Activated T-helper 1 cell treated with anti-CD3 and anti-CD28 coated beads, Interleukin-2, amount 50 U/mL, for 16 hours (primary cell): ENCODE measurements around the gene UNC79.

Source experiments
- DNase-seq, 2 donors: peaks; one replicate each; pipeline ENCODE4 v3.0.0-alpha.2; 2020; ENCODE audit warnings: low read depth in 1 of 2, low spot score in 1 of 2

Gene UNC79

DNA sequence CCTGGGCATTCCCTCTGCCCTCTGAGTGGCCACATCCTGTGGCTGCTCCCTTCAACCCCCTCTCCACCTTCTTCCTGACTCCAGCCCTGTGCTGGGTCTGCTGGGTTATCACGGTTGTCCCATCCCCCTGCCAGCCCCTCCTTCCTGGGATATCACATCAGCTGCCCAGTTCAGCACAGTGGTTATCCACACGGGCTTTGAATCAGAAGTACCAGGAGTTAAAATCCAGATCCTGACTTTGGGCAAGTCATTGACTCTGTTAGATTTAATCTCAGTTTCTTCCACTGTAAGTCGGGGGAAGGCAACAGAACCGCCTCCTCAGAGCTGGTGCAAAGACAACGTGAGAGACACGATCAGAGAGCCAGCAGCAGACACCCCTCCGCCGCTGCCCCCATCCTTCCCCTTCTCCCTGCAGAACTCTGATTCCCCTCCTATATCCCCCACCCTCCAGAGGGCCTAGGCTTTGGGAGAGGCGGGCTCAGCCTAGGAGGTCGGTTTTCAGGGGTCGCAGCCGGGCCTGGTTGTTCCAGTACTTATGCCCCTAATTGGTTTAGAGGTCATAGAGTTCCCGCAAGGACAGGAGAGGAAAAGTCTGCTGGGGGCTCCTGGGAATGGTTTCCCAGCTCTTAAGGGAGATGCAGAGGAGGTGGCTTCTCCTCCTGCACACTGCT lies 315.0 kb downstream of the UNC79 start:
- no peak for DNase-seq

DNA sequence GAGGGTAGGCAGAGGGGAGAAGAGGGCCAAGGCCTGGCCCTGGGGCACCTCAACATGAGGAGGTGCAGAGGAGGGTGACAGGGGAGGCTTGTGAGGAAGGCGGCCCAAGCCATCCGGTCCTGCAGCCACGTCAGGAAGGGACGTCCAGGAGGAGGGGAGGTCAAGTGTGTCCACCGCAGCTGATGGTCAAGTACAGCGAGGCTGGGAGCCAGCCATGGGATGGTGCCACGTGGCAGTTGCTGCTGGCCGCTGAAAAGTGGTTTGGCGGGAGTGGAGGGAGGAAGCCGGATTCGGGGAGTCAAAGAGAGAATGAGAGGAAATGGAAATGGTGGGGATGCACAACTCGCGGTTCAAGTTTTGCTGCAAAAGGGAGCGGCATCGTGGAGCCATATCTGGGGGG lies 316.4 kb downstream of the UNC79 start:
- DNase-seq = no peak

DNA sequence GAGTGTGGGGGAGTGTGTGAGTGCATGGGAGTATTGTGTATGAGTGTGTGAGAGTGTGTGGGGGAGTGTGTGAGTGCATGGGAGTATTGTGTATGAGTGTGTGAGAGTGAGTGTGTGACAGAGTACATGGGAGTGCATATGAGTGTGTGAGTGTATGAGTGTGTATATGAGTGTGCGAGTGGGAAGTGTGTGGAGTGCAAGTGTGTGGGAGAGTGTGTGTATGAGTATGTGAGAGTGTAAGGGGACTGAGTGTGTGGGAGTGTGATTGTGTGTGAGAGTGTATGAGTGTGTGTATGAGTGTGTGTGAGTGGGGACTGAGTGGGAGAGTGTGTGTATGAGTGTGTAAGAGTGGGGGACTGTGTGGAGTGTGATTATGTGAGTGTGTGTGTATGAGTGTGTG lies 316.8 kb downstream of the UNC79 start:
- DNase-seq = no peak

DNA sequence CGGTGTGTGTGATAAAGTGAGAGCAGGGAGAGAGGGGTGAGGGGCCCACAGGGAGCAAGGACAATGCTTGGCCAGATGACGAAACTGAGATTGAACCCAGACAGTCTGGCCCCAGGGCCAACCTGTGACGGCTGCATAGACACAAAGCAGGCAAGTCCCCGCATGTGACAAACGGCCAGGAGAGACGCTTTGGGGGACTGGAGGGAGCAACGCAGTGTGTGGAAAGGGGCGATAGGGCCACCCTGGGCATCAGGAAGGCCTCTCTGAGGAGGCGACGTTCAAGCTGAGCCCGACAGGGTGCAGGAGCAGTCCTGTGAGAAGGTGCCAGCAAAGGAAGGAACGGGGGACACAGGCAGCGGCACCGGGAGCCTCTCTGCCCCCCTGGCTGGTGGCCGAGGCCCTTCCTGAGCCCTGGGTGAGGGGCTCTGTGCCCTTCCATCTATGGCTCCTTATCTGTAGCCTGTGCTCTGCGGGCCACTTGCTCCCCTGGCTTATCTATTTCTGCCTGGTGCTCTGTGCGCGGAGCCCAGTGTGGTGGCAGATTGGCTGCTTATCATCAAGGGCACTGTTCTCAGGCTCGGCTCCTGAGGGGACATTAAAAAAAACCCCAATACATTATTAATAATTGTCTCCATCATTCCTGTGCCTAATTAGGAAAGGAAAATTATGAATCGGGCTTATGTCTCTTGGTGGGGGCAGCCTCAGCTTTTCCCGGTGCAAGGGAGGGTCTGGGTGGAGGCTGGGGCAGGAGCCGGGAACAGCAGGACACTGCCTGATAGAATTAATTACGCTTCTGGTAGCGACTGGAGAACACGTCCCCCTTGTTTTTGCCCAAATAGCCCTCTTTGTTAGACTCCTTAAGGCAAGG lies 317.7 kb downstream of the UNC79 start:
- DNase-seq = no peak

GRCh38 chr14:93749076-93749420 lies 318.3 kb downstream of the UNC79 start:
- no peak for DNase-seq

DNA sequence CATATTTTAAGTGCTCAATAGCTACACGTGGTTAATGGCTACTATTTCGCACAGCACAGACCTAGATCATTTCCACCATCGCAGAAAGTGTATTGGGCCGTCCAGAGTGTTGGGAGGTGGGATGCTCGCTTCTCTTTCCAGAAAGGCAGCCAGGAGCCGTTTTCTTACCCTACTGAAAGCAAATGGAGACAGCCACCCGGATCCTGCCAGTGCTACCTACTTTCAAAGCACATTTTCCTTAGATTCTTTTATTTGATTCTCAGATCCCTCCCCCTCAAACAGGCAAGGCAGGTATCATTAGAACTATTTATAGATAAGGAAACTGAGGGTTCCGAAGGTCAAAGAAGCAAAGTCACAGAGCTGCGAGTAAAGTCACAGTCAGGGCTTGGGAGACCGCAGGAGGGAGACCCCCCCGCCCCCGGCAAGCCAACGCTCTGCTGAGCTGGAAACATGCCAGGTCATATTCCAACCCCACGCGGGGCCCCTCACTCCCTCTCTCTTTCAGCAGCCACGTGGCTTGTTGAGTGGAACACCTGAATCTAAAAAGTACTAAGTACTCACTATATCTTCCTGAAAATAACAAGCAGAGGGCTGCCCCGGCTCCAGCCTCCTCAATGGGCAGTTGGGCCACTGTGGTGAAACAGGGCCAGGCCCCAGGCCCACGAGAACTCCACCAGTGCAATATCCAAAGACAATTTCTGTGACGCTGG lies 321.4 kb downstream of the UNC79 start:
- DNase-seq = no peak

DNA sequence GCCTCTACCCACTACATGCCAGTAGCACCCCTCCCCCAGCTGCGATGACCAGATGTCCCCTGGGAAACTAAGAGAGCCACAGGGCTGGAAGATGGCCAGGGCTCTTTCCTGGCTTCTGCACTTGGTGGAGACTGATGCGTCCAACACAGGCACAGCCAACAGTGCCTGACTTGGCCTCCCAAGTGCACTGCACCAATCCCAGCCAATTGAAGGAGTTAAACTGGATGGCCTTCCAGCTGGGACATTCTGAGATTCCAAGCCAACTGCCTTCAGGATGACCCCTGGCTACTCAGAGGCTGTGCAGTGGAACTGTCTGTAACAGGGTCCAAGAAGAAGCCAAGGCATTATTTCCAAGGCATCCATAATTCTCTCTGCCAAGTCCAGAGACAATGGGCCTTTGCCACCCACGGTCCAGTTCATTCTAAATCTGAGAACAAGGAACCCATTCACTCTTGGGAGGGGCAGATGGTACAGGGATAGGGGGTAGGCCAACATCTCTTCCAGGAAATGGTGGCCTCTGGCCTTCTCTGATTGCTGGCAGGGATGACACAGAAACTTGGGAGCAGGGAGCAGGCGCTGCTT lies 322.3 kb downstream of the UNC79 start:
- DNase-seq = no peak

DNA sequence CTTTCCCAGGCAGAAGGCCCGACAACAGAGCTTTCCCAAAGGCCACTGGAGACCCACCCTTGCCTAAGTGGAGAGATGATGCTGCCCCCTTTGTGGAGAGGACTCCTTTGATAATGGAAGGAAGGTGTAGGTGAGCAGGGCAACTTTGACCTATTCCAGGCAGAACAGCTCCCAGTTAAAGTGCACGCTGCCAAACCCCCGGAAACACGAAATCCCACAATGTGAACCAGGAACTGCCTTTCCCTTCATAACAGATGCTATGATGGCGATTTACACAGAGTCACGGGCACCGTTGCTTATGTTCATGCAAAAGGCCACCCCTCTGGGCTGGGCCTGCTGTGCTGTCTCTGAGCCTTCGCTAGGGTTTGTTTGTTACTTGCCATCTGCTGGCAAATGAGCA lies 322.9 kb downstream of the UNC79 start:
- DNase-seq = no peak

DNA sequence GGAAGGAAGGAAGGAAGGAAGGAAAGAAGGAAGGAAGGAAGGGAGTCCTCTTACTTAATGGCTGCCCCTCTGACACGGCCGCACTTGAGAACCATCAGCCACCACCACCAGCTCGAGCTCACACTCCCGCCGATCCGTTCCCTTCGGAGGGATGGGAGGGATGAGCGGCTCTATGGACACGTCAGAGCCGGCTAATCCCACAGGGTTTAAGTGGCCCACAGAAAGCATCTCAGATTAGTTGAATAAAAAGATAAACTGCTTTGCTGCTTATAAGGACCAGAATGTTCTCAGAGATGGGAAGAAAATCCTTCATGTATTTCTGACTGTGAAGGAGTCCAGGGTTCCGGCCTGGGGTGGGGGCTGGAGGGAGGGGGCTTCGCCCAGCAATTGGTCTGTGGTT lies 326.5 kb downstream of the UNC79 start:
- no peak for DNase-seq
